HEK293 (cell line): ENCODE data around the gene GAGE10.

Source experiments
- MZF1 ChIP-seq: fragments of 450-650 bp; formaldehyde crosslinking; IDR thresholded peaks from 2 replicates; pipeline ENCODE4 v1.5.1; 2017; ENCODE audit warnings: missing biosample characterization, missing genetic modification characterization, borderline replicate concordance
- PRDM1 ChIP-seq: fragments of 450-650 bp; formaldehyde crosslinking; IDR thresholded peaks from 2 replicates; pipeline ENCODE4; 2016; ENCODE audit warnings: missing biosample characterization, missing genetic modification characterization
- REPIN1 ChIP-seq: fragments of 450-650 bp; formaldehyde crosslinking; IDR thresholded peaks from 2 replicates; pipeline ENCODE4 v1.5.1; 2017; ENCODE audit warnings: missing biosample characterization, missing genetic modification characterization, low read depth
- ZFP37 ChIP-seq: fragments of 450-650 bp; formaldehyde crosslinking; IDR thresholded peaks from 2 replicates; pipeline ENCODE4 v1.5.1; 2016; ENCODE audit warnings: missing biosample characterization, missing genetic modification characterization
- ZNF2 ChIP-seq: fragments of 450-650 bp; formaldehyde crosslinking; IDR thresholded peaks from 2 replicates; pipeline ENCODE4 v1.5.1; 2016; ENCODE audit warnings: missing biosample characterization, missing genetic modification characterization
- ZNF23 ChIP-seq: fragments of 450-650 bp; formaldehyde crosslinking; IDR thresholded peaks from 2 replicates; pipeline ENCODE4 v1.5.1; 2016; ENCODE audit warnings: missing biosample characterization, missing genetic modification characterization, borderline replicate concordance
- ZNF311 ChIP-seq: fragments of 450-650 bp; formaldehyde crosslinking; IDR thresholded peaks from 2 replicates; pipeline ENCODE4 v1.5.1; 2017; ENCODE audit warnings: missing biosample characterization, missing genetic modification characterization, borderline replicate concordance
- ZNF610 ChIP-seq: fragments of 450-650 bp; formaldehyde crosslinking; IDR thresholded peaks from 2 replicates; pipeline ENCODE4 v1.5.1; 2016; ENCODE audit warnings: missing biosample characterization, missing genetic modification characterization, borderline replicate concordance
- TF ChIP-seq, protein P1 (sequence below): fragments of 450-650 bp; formaldehyde crosslinking; IDR thresholded peaks from 2 replicates; pipeline ENCODE4 v1.5.1; 2016; ENCODE audit warnings: missing biosample characterization, missing genetic modification characterization
- TF ChIP-seq, protein P2 (sequence below): fragments of 450-650 bp; formaldehyde crosslinking; IDR thresholded peaks from 2 replicates; pipeline ENCODE4 v1.5.1; 2016; ENCODE audit warnings: missing biosample characterization, missing genetic modification characterization
- TF ChIP-seq, protein P3 (sequence below): fragments of 450-650 bp; formaldehyde crosslinking; IDR thresholded peaks from 2 replicates; pipeline ENCODE4 v1.5.1; 2016; ENCODE audit warnings: missing biosample characterization, missing genetic modification characterization
- TF ChIP-seq, protein P4 (sequence below): fragments of 450-650 bp; formaldehyde crosslinking; IDR thresholded peaks from 2 replicates; pipeline ENCODE4 v1.5.1; 2016; ENCODE audit warnings: missing biosample characterization, missing genetic modification characterization
- TF ChIP-seq, protein P5 (sequence below): fragments of 450-650 bp; formaldehyde crosslinking; IDR thresholded peaks from 2 replicates; pipeline ENCODE4 v1.5.1; 2016; ENCODE audit warnings: missing biosample characterization, missing genetic modification characterization

DNA sequence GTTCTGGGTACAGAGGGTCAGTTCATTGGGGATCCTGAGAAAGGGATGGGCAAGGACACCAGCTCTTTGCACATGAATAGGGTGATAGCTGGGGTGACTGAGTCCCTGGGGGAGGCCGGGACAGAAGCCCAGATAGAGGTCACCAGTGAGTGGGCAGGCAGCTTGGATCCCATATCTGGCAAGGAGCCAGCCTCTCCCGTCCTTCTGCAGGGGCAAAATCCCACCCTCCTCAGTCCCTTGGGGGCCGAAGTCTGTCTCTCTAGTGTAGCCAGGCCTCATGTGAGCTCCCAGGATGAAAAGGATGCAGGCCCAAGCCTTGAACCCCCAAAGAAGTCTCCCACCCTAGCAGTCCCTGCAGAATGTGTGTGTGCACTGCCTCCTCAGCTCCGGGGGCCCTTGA, 16.9 kb upstream of the GAGE10 start:
- TF ChIP-seq, protein P1, sequence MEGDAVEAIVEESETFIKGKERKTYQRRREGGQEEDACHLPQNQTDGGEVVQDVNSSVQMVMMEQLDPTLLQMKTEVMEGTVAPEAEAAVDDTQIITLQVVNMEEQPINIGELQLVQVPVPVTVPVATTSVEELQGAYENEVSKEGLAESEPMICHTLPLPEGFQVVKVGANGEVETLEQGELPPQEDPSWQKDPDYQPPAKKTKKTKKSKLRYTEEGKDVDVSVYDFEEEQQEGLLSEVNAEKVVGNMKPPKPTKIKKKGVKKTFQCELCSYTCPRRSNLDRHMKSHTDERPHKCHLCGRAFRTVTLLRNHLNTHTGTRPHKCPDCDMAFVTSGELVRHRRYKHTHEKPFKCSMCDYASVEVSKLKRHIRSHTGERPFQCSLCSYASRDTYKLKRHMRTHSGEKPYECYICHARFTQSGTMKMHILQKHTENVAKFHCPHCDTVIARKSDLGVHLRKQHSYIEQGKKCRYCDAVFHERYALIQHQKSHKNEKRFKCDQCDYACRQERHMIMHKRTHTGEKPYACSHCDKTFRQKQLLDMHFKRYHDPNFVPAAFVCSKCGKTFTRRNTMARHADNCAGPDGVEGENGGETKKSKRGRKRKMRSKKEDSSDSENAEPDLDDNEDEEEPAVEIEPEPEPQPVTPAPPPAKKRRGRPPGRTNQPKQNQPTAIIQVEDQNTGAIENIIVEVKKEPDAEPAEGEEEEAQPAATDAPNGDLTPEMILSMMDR (tag by site-specific recombination), result no peak
- TF ChIP-seq ZNF610 (tag by site-specific recombination), result no peak
- TF ChIP-seq, protein P2, sequence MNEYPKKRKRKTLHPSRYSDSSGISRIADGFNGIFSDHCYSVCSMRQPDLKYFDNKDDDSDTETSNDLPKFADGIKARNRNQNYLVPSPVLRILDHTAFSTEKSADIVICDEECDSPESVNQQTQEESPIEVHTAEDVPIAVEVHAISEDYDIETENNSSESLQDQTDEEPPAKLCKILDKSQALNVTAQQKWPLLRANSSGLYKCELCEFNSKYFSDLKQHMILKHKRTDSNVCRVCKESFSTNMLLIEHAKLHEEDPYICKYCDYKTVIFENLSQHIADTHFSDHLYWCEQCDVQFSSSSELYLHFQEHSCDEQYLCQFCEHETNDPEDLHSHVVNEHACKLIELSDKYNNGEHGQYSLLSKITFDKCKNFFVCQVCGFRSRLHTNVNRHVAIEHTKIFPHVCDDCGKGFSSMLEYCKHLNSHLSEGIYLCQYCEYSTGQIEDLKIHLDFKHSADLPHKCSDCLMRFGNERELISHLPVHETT (tag by site-specific recombination), result no peak
- no peak for TF ChIP-seq ZNF2 (tag by site-specific recombination)
- TF ChIP-seq ZNF23 (tag by site-specific recombination), result no peak
- TF ChIP-seq MZF1 (tag by site-specific recombination), result no peak
- TF ChIP-seq, protein P3, sequence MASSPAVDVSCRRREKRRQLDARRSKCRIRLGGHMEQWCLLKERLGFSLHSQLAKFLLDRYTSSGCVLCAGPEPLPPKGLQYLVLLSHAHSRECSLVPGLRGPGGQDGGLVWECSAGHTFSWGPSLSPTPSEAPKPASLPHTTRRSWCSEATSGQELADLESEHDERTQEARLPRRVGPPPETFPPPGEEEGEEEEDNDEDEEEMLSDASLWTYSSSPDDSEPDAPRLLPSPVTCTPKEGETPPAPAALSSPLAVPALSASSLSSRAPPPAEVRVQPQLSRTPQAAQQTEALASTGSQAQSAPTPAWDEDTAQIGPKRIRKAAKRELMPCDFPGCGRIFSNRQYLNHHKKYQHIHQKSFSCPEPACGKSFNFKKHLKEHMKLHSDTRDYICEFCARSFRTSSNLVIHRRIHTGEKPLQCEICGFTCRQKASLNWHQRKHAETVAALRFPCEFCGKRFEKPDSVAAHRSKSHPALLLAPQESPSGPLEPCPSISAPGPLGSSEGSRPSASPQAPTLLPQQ (tag by site-specific recombination), result no peak
- TF ChIP-seq REPIN1 (tag by site-specific recombination), result no peak
- TF ChIP-seq, protein P4, sequence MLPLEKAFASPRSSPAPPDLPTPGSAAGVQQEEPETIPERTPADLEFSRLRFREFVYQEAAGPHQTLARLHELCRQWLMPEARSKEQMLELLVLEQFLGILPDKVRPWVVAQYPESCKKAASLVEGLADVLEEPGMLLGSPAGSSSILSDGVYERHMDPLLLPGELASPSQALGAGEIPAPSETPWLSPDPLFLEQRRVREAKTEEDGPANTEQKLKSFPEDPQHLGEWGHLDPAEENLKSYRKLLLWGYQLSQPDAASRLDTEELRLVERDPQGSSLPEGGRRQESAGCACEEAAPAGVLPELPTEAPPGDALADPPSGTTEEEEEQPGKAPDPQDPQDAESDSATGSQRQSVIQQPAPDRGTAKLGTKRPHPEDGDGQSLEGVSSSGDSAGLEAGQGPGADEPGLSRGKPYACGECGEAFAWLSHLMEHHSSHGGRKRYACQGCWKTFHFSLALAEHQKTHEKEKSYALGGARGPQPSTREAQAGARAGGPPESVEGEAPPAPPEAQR (tag by site-specific recombination), result no peak
- TF ChIP-seq, protein P5, sequence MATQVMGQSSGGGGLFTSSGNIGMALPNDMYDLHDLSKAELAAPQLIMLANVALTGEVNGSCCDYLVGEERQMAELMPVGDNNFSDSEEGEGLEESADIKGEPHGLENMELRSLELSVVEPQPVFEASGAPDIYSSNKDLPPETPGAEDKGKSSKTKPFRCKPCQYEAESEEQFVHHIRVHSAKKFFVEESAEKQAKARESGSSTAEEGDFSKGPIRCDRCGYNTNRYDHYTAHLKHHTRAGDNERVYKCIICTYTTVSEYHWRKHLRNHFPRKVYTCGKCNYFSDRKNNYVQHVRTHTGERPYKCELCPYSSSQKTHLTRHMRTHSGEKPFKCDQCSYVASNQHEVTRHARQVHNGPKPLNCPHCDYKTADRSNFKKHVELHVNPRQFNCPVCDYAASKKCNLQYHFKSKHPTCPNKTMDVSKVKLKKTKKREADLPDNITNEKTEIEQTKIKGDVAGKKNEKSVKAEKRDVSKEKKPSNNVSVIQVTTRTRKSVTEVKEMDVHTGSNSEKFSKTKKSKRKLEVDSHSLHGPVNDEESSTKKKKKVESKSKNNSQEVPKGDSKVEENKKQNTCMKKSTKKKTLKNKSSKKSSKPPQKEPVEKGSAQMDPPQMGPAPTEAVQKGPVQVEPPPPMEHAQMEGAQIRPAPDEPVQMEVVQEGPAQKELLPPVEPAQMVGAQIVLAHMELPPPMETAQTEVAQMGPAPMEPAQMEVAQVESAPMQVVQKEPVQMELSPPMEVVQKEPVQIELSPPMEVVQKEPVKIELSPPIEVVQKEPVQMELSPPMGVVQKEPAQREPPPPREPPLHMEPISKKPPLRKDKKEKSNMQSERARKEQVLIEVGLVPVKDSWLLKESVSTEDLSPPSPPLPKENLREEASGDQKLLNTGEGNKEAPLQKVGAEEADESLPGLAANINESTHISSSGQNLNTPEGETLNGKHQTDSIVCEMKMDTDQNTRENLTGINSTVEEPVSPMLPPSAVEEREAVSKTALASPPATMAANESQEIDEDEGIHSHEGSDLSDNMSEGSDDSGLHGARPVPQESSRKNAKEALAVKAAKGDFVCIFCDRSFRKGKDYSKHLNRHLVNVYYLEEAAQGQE (tag by site-specific recombination), result no peak
- no peak for TF ChIP-seq ZNF311 (tag by site-specific recombination)
- no peak for TF ChIP-seq ZFP37
- no peak for TF ChIP-seq PRDM1 (tag by site-specific recombination)
